Posterior vena cava (tissue), 2 donors: ENCODE data around the gene BRAT1. TPM values are rescaled to one million over a fixed set of nuclear protein-coding genes. Genes with fewer than 3 reads are reported as not detected.
"Not testable (repeated sequence)": the region's sequence is repeated elsewhere in the genome, so short reads cannot be mapped to it uniquely, and the experiment has no call there.

Experiments
- DNase-seq: peaks from one replicate; pipeline ENCODE4 v3.0.0-alpha.2; 2020; ENCODE audit warnings: low spot score
- intact Hi-C, 2 donors: fragments of 100-400 bp; cut with DNase I; formaldehyde crosslinking; loops; one replicate each; pipeline versions ENCODE4 v1.14.1 to v1.14.2; 2022 to 2023
- total RNA-seq, 2 donors: library from RNA; stranded (reverse); fragmentation: NEBNext Ultra II Directional; extraction: Animal tissue kit (Norgen Biotek cat#: 25700); gene quantifications; one replicate each; pipeline ENCODE4 v1.2.1, GENCODE V29; 2021
- donor health status: DM: yes; HTN: yes; CAD: no.
- donor health status: DM: yes; HTN: yes; CAD: no.

Gene BRAT1
- total RNA-seq, 2 donors from 2014 or later, result 16.3 to 17.2 TPM

- intact Hi-C loops, result loop anchor here in 1 of 2 donors (1.0 kb wide), 1 partner anchor 40 kb away; no protein-coding TSS in a partner anchor
- DNase-seq, result peak; percentile 63
These were observed 12.1 kb downstream of the BRAT1 start for GRCh38 chr7:2542916-2543871.

- intact Hi-C loops, result loop anchor here in 1 of 2 donors (1.0 kb wide), 1 partner anchor 39 kb away; no protein-coding TSS in a partner anchor
- peak; percentile 76 for DNase-seq
These were observed 13.1 kb downstream of the BRAT1 start for GRCh38 chr7:2542011-2542915.

DNA sequence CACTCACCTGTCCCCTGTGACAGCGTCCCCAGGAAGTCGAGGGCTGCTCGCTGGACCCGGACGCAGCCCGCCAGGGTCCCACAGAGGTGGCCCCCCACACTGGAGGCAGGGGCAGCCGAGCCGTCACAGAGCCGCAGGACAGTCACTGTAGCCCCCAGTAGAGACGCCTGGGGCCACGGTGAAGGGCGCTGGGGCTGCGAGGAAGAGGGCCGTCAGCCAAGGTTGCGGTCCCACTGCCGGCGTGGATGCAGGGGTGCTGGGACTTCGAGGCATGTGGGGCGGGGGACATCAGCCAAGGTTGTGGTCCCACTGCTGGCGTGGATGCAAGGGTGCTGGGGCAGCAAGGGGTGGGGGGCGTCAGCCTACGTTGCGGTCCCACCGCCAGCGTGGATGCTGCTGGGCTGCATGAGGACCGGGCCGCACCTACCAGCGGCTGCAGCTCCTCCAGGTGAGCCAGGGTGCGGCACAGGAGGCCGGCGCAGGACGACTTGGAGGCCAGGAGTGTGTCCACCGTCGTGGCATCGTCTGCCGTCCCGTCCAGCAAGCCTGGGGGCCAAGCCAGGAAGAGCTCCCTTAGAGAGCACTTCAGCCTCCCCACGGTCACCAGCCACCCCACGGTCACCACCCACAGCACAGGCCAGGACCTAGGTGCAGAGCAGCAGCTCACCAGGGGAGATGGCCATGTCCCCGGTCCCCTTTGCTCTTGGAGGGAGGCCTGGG, 13.9 kb downstream of the BRAT1 start:
- peak; percentile 71 for DNase-seq
- intact Hi-C loops, result loop anchor here in 1 of 2 donors (1.0 kb wide), 1 partner anchor 38 kb away; no protein-coding TSS in a partner anchor

DNA sequence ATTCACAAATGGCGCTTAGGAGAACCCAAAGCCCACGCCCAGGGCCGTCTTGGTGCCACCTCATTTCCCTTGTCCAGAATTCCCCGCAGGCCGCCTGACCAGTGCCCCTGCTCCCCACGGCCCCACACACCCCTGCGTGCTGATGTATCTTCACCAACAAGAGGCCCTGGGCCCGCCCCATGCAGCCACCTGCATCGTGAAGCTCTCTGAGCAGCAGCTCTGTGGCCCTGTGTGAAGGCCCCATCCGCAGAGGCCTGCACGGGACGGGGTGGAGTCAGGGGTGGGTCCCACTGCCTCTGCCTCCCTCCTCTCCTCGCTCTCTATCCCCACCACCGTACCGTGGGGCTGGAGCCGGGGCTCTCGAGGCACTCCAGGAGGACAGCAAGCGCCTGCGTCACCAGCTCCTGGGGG, 14.7 kb downstream of the BRAT1 start:
- intact Hi-C loops, result no loop called here
- DNase-seq, result peak; percentile 69

DNA sequence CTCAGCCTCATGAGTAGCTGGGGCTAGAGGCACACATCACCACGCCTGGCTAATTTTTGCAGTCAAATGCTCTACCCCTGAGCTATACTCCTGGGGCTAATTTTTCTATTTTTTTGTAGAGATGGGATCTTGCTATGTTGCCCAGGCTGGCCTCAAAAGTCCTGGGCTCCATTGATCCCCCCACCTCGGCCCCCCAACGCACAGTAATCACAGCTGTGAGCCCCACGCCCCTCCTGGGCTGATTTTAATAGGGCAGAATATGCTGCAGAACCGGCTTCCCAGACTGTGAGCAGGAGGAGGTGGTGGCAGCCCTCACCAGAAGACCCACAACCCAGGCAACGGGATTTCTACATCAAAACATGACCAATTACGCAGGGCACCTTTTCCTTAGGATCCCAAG, 15.2 kb downstream of the BRAT1 start:
- intact Hi-C loops, result no loop called here
- DNase-seq, result no peak

- intact Hi-C loops, result no loop called here
- DNase-seq, result peak; percentile 72
These were observed 16.1 kb downstream of the BRAT1 start for GRCh38 chr7:2539031-2539911.

DNA sequence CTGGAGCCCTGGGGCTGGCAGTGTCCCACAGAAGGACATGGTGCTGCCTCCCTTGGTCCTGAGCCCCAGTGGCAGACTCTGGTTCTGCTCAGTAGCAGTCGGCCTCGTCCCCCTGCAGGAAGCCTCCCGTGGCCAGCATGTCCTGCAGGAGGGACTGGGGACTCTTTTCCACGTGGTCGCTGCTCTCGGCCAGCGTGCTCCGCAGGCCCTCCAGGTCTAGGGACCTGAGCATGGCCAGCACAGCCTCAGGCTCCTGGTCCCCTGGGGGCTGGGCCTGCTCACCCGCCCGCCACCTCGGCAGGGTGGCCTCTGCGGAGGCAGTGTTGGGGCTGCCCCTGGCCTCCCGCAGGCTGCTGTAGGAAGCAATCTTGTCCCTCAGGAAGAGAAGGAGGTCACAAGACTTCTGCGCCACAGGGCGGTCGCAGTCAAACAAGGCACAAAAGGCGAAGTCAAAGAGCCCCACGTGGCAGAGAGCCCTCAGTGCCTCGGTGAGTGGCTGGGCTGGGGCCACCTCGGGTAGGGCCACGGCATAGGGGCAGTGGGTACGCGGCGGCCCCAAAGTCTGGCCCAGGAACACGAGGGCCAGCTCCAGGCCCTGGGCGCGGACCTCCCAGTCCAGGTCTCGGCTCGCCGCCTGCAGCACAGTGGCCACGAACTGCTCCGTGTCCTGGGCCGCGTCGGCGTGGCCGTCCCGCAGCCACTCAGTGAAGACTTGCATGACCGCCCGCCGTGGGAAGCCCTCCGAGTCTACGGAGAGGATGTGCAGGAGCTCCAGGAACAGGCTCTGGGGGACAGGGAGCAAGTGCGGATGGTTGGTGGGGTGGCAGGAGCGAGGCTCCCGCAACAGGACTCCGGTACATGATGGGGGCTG, 17.1 kb downstream of the BRAT1 start:
- peak; percentile 78 for DNase-seq

DNA sequence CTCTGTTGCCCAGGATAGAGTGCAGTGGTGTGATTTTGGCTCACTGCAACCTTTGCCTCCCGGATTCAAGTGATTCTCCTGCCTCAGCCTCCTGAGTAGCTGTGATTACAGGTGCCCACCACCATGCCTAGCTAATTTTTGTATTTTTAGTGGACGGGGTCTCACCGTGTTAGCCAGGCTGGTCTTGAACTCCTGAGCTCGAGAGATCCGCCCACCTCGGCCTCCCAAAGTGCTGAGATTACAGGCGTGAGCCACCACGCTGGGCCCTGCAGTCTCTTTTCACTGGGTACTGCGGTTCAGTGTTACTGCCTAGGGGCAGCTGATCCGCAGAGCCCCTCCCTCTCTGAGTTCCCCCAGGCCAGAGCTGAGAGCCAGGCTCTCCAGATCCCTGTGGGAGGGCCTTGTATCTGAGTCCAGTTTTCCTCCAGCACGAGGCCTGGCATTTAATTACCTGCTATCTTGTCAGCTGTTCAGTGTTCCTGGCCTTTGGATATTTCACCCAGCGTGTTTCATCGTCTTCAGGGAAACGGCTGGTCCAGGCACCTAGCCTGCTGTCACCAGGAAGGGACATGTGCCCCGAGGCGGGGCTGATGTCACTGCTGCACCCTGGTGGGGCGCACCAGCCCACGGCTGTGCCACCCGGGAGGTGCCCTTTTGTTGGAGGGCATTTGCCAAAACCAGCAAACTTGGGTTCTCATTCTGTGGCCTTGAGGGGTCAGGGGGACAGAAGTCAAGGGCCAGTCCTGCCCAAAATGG, 19.3 kb downstream of the BRAT1 start:
- DNase-seq, intact Hi-C loops: not testable (repeated sequence)

More for the DNA sequence above, 17.1 kb downstream of the BRAT1 start:
- intact Hi-C loops, result no loop called here

GRCh38 chr7:2534214-2534613, 21.1 kb downstream of the BRAT1 start:
- intact Hi-C loops, result not testable (repeated sequence)

DNA sequence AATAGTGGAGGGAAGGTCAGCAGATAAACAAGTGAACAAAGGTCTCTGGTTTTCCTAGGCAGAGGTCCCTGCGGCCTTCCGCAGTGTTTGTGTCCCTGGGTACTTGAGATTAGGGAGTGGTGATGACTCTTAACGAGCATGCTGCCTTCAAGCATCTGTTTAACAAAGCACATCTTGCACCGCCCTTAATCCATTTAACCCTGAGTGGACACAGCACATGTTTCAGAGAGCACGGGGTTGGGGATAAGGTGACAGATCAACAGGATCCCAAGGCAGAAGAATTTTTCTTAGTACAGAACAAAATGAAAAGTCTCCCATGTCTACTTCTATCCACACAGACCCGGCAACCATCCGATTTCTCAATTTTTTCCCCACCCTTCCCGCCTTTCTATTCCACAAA, 21.8 kb downstream of the BRAT1 start:
- intact Hi-C loops, DNase-seq: not testable (repeated sequence)

More at GRCh38 chr7:2534214-2534613, 21.1 kb downstream of the BRAT1 start:
- DNase-seq, result not testable (repeated sequence)

DNA sequence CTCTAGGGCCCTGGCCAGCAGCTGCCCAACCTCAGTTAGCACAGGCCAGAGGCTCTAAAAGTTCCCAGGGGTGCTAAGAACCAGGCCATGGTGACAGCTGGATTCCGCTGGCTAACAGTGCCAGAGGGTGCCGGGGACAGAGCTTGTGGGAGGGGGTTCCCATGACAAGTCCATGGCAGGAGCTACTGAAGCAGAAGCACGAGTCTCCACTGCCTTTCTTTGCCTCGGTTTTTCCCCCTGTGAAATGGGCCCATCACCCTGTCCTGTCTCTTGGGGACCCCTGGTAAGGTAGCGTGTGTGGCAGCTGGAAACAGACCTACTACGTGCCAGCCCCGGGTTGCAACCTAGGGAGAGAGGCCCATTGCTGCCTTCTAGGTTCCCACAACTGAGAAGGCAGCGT, 22.5 kb downstream of the BRAT1 start:
- intact Hi-C loops, DNase-seq: not testable (repeated sequence)

- intact Hi-C loops, result not testable (repeated sequence)
- DNase-seq, result peak; percentile 38
These were observed 23.0 kb downstream of the BRAT1 start for GRCh38 chr7:2532199-2532772.

GRCh38 chr7:2531796-2532110, 23.6 kb downstream of the BRAT1 start:
- intact Hi-C loops, result not testable (repeated sequence)
- DNase-seq, result peak; percentile 70

GRCh38 chr7:2530994-2531795, 24.1 kb downstream of the BRAT1 start:
- peak; percentile 73 for DNase-seq
- intact Hi-C loops, result not testable (repeated sequence)
